ENCODE measurements around the gene OR52E6. TPM values are rescaled to one million over a fixed set of nuclear protein-coding genes. Genes with fewer than 3 reads are reported as not detected.

OR52E6 gene
- polyA plus RNA-seq, 2 of the 4 experiments (the other 2 are of a cell fraction) = not detected

DNA sequence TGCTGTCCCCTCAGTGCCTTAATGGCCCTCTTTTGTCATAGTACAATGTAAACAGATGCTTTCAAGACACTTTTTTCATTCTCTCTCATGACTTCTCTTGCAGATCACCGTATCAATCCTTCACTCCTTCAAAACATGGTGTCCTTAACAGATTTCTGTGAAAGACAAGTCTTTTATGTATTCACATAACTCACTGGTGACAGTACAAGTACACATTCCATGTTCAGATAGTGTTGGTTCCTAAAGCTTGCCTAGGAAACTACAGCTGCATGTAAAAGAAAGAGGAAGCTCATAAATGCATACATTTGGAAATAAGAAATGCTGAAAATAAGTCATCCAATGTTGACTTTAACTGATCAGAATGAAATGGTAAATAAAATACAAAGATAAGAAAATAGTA, 5.0 kb upstream of the OR52E6 start:
- Histone ChIP-seq H3K27ac (no peak overlapping the region), H3K4me1 (no peaks in the 10 kb centered on the region), H3K9me3 (no peaks in the 10 kb centered on the region), H3K4me2 (no peak overlapping the region), H3K4me3 (no peak overlapping the region)
- POLR2A ChIA-PET = no interaction called here
- FAIRE-seq = no peak
- DNase-seq (ENCODE audit: low read depth in 1 of 2, low spot score in 1 of 2) = no peak
- WGBS (ENCODE audit: missing lambda C conversion rate) = 3% methylated on average over 1 of the region's 1 CpG
- TF ChIP-seq NFE2L2 (conservative IDR thresholded peaks at IDR 0.05; ENCODE audit: low read length) (no peak), POLR2AphosphoS2 (conservative IDR thresholded peaks at IDR 0.05; ENCODE audit: low read length) (no peak), HOXB5 (CRISPR knock-in tag; IDR thresholded peaks at IDR 0.05) (no peak), ZNF302 (CRISPR knock-in tag; IDR thresholded peaks at IDR 0.05) (no peak), RARB (CRISPR knock-in tag; IDR thresholded peaks at IDR 0.05) (no peak), RNF2 (IDR thresholded peaks at IDR 0.05; ENCODE audit: borderline replicate concordance, low read depth) (no peak), KDM5A (IDR thresholded peaks at IDR 0.05) (no peak)
- TF ChIP-seq, protein P1, sequence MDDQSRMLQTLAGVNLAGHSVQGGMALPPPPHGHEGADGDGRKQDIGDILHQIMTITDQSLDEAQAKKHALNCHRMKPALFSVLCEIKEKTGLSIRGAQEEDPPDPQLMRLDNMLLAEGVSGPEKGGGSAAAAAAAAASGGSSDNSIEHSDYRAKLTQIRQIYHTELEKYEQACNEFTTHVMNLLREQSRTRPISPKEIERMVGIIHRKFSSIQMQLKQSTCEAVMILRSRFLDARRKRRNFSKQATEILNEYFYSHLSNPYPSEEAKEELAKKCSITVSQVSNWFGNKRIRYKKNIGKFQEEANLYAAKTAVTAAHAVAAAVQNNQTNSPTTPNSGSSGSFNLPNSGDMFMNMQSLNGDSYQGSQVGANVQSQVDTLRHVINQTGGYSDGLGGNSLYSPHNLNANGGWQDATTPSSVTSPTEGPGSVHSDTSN (IDR thresholded peaks at IDR 0.05) = no peak
- ATAC-seq = no peak
- CTCF ChIA-PET = no interaction called here

DNA sequence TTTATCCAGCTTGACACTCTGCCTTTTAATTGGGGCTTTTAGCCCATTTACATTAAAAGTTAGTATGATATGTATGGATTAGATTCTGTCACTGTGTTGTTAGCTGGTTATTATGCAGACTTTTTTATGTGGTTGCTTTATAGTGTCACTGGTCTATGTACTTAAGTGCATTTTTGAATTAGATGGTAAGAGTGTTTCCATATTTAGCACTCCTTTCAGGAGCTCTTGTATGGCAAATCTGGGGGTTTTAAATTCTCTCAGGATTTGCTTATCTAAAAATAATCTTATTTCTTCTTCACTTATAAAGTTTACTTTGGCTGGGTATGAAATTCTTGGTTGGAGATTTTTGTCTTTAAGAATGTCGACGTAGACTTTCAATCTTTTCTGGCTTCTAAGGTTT, 4.0 kb downstream of the OR52E6 start:
- FAIRE-seq (no peak), ATAC-seq (no peak), DNase-seq (ENCODE audit: low read depth in 1 of 2, low spot score in 1 of 2) (no peak)
- ChIA-PET CTCF (no interaction called here), POLR2A (no interaction called here)
- no peak for TF ChIP-seq RCOR1 (IDR thresholded peaks at IDR 0.05; ENCODE audit: low read depth, low read length)
- no peak for TF ChIP-seq CBX8 (IDR thresholded peaks at IDR 0.05)
- no peak for TF ChIP-seq BHLHE40 (IDR thresholded peaks at IDR 0.05; ENCODE audit: low read depth, low read length)
- no peak for TF ChIP-seq CHD4 (IDR thresholded peaks at IDR 0.05; ENCODE audit: borderline replicate concordance)
- TF ChIP-seq CHD2 (IDR thresholded peaks at IDR 0.05; ENCODE audit: low read length, partially characterized antibody) = no peak
- TF ChIP-seq, protein P2, sequence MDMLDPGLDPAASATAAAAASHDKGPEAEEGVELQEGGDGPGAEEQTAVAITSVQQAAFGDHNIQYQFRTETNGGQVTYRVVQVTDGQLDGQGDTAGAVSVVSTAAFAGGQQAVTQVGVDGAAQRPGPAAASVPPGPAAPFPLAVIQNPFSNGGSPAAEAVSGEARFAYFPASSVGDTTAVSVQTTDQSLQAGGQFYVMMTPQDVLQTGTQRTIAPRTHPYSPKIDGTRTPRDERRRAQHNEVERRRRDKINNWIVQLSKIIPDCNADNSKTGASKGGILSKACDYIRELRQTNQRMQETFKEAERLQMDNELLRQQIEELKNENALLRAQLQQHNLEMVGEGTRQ (IDR thresholded peaks at IDR 0.05) = no peak
- TF ChIP-seq ESRRA (IDR thresholded peaks at IDR 0.05; ENCODE audit: borderline replicate concordance, low read length) = no peak
- no peak for TF ChIP-seq RARB (CRISPR knock-in tag; IDR thresholded peaks at IDR 0.05)
- TF ChIP-seq FOXS1 (CRISPR knock-in tag; IDR thresholded peaks at IDR 0.05) = no peak
- TF ChIP-seq POLR2A (IDR thresholded peaks at IDR 0.05; ENCODE audit: low read length) = no peak
- TF ChIP-seq, protein P3, sequence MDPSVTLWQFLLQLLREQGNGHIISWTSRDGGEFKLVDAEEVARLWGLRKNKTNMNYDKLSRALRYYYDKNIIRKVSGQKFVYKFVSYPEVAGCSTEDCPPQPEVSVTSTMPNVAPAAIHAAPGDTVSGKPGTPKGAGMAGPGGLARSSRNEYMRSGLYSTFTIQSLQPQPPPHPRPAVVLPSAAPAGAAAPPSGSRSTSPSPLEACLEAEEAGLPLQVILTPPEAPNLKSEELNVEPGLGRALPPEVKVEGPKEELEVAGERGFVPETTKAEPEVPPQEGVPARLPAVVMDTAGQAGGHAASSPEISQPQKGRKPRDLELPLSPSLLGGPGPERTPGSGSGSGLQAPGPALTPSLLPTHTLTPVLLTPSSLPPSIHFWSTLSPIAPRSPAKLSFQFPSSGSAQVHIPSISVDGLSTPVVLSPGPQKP (IDR thresholded peaks at IDR 0.05; ENCODE audit: low read depth, low read length) = no peak
- TF ChIP-seq, protein P4, sequence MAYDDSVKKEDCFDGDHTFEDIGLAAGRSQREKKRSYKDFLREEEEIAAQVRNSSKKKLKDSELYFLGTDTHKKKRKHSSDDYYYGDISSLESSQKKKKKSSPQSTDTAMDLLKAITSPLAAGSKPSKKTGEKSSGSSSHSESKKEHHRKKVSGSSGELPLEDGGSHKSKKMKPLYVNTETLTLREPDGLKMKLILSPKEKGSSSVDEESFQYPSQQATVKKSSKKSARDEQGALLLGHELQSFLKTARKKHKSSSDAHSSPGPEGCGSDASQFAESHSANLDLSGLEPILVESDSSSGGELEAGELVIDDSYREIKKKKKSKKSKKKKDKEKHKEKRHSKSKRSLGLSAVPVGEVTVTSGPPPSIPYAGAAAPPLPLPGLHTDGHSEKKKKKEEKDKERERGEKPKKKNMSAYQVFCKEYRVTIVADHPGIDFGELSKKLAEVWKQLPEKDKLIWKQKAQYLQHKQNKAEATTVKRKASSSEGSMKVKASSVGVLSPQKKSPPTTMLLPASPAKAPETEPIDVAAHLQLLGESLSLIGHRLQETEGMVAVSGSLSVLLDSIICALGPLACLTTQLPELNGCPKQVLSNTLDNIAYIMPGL (CRISPR knock-in tag; IDR thresholded peaks at IDR 0.05; ENCODE audit: borderline replicate concordance) = no peak
- no peak for TF ChIP-seq TP53 (CRISPR knock-in tag; IDR thresholded peaks at IDR 0.05)
- TF ChIP-seq JUNB (IDR thresholded peaks at IDR 0.05) = no peak
- TF ChIP-seq SMC3 (IDR thresholded peaks at IDR 0.05) = no peak
- no peak for TF ChIP-seq POLR2AphosphoS2 (conservative IDR thresholded peaks at IDR 0.05; ENCODE audit: low read length)
- TF ChIP-seq RFX5 (IDR thresholded peaks at IDR 0.05) = no peak
- no peaks in the 10 kb centered on the region for H3K9me3 ChIP-seq
- no peak overlapping the region for H3K4me3 ChIP-seq
- H3K27ac ChIP-seq = no peak overlapping the region
- WGBS (ENCODE audit: missing lambda C conversion rate) = 1% methylated on average over 2 of the region's 2 CpGs
- H3K4me1 ChIP-seq = no peaks in the 10 kb centered on the region
- no peak overlapping the region for H3K4me2 ChIP-seq
